Stimulated activated naive CD8-positive, alpha-beta T cell treated with anti-CD3 and anti-CD28 coated beads, Interleukin-15, Interleukin-2, amounts not matched to agents 100 ng/mL and 50 ng/mL, for 24 hours (primary cell): ENCODE data around the gene LIN7B.
"Not testable (repeated sequence)": the region's sequence is repeated elsewhere in the genome, so short reads cannot be mapped to it uniquely, and the experiment has no call there.

Experiments used
- H3K27ac Mint-ChIP-seq: one replicate; pipeline ENCODE4 v1.8.0; 2021; ENCODE audit warnings: mild to moderate bottlenecking, mixed read lengths
- H3K27me3 Mint-ChIP-seq: one replicate; pipeline ENCODE4 v1.8.0; 2021; ENCODE audit warnings: mixed read lengths
- H3K36me3 Mint-ChIP-seq: one replicate; pipeline ENCODE4 v1.8.0; 2021; ENCODE audit warnings: low read depth, mixed read lengths
- H3K4me1 Mint-ChIP-seq: one replicate; pipeline ENCODE4 v1.8.0; 2021; ENCODE audit warnings: low read depth, mixed read lengths
- H3K4me3 Mint-ChIP-seq: one replicate; pipeline ENCODE4 v1.8.0; 2021; ENCODE audit warnings: mild to moderate bottlenecking, mixed read lengths
- H3K9me3 Mint-ChIP-seq: one replicate; pipeline ENCODE4 v1.8.0; 2021; ENCODE audit warnings: mixed read lengths

The LIN7B gene, protein sequence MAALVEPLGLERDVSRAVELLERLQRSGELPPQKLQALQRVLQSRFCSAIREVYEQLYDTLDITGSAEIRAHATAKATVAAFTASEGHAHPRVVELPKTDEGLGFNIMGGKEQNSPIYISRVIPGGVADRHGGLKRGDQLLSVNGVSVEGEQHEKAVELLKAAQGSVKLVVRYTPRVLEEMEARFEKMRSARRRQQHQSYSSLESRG

DNA sequence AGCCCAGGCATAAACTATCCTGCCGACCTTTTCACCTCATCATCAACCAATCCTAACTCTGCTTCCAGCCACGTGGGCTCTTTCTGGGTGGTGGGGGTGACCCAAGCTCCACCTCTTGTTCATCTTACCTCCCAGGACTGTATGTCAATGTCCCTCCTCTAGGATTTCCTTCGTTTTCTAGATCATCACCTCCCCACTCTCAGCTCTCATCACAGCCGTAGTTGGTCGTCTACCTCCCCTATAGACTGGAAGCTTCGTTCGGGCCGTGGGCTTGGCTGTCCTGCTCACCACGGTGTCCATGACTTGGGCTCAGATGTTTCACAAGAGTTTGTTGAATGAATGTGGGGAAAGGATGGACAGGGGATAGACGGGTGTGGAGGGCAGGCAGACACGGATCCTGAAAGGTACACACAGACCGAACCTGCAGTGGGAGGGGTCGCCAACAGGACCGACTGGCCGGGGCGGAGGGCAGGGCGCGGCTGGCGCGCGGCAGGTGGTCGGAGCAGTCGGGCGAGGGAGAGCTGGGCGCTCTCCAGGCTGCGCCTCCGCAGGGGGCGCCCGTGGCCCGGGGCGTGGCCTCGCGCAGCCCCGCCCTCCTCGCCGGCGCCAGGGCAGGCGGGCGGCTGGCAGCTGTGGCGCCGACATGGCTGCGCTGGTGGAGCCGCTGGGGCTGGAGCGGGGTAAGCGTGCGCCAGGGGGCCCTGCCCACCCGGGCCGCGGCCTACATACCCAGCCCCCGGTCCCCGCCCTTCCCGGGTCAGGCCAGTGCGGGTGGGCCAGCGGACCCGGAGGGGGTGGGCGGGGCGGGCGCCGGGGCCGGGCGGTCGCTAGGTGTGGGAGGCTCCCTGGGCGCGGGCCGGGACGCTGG is at the start of gene LIN7B:
Gene LIN7B, plus strand, starts transcription at position 609 of the 868 bp plus-strand sequence. Its CDS starts 35 bp downstream, at position 644.
- H3K4me1 Mint-ChIP-seq: peaks cover 29% of the 10 kb centered on the region
- no peaks in the 10 kb centered on the region for H3K27me3 Mint-ChIP-seq
- H3K9me3 Mint-ChIP-seq: no peaks in the 10 kb centered on the region
- H3K27ac Mint-ChIP-seq: no peak within 1 kb of the TSS
- peak within 1 kb of the TSS; percentile 80 for H3K4me3 Mint-ChIP-seq
- peaks cover 6% of the 10 kb centered on the region for H3K36me3 Mint-ChIP-seq

DNA sequence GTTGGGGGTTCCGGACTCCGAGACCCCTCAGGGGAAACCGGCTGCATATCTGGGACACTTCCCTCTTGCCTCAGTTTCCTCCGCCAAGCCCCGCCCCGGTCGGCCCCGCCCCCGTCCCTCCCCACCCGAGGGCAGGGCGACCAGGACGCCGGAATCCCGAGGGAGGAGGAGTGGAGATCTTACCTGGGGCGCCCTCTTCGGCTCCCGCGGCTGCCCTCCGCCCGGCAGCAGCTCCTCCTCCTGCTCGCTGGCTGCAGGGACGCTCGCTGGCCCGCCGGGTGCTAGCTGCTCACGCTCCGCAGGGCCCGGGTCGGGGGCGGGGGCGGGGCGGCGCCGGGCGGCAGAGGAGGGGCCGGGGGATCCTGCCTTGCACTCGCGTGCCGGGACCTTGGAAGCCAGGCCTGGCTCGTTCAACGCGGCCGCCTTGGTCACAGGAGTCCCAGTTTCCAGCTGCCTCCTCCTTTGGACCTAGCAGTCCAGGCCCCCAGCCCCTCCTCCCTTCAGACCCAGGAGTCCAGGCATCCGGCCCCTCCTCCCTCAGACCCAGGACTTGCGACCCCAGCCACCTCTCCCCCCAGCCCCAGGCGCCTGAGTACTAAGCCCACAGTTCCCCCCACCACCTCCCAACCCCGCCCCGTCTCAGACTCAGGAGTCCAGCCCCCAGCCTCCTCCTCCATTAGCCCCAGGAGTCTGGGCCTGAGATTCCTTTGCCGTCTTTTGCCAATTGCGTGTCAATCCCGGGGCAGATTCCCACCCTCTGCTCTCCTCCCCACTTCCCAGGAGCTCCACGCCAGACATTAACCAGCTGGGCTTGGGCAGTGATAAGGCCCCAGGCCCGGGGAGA is 49.2 kb upstream of the LIN7B start, which contains the start of gene NTF4:
Gene NTF4, minus strand, starts transcription at position 51 of the 844 bp plus-strand sequence. CDS start 2,821 bp downstream, outside the sequence.
- Mint-ChIP-seq H3K4me3 (no peak within 1 kb of the TSS), H3K9me3 (no peaks in the 10 kb centered on the region), H3K4me1 (no peaks in the 10 kb centered on the region), H3K27me3 (peaks cover 54% of the 10 kb centered on the region), H3K36me3 (no peaks in the 10 kb centered on the region), H3K27ac (no peak within 1 kb of the TSS)

GRCh38 chr19:49065905-49066512 is 48.2 kb upstream of the LIN7B start:
- peaks cover 59% of the 10 kb centered on the region for H3K27me3 Mint-ChIP-seq
- no peak overlapping the region for H3K27ac Mint-ChIP-seq
- H3K4me3 Mint-ChIP-seq: no peak overlapping the region
- H3K36me3 Mint-ChIP-seq: no peaks in the 10 kb centered on the region
- H3K4me1 Mint-ChIP-seq: no peaks in the 10 kb centered on the region
- peaks cover 4% of the 10 kb centered on the region for H3K9me3 Mint-ChIP-seq

GRCh38 chr19:49067554-49067953 is 46.6 kb upstream of the LIN7B start:
- H3K9me3 Mint-ChIP-seq: peaks cover 4% of the 10 kb centered on the region
- H3K4me1 Mint-ChIP-seq: no peaks in the 10 kb centered on the region
- peaks cover 62% of the 10 kb centered on the region for H3K27me3 Mint-ChIP-seq
- H3K36me3 Mint-ChIP-seq: no peaks in the 10 kb centered on the region
- H3K27ac Mint-ChIP-seq: no peak overlapping the region
- no peak overlapping the region for H3K4me3 Mint-ChIP-seq

GRCh38 chr19:49069026-49069425 is 45.1 kb upstream of the LIN7B start:
- Mint-ChIP-seq H3K9me3 (peaks cover 4% of the 10 kb centered on the region), H3K4me1 (peaks cover 11% of the 10 kb centered on the region), H3K27me3 (peaks cover 69% of the 10 kb centered on the region), H3K4me3 (no peak overlapping the region), H3K36me3 (no peaks in the 10 kb centered on the region), H3K27ac (no peak overlapping the region)

GRCh38 chr19:49070416-49070815 is 43.8 kb upstream of the LIN7B start:
- Mint-ChIP-seq H3K4me1 (peaks cover 11% of the 10 kb centered on the region), H3K27ac (no peak overlapping the region), H3K4me3 (no peak overlapping the region), H3K9me3 (peaks cover 4% of the 10 kb centered on the region), H3K27me3 (peaks cover 74% of the 10 kb centered on the region), H3K36me3 (no peaks in the 10 kb centered on the region)

DNA sequence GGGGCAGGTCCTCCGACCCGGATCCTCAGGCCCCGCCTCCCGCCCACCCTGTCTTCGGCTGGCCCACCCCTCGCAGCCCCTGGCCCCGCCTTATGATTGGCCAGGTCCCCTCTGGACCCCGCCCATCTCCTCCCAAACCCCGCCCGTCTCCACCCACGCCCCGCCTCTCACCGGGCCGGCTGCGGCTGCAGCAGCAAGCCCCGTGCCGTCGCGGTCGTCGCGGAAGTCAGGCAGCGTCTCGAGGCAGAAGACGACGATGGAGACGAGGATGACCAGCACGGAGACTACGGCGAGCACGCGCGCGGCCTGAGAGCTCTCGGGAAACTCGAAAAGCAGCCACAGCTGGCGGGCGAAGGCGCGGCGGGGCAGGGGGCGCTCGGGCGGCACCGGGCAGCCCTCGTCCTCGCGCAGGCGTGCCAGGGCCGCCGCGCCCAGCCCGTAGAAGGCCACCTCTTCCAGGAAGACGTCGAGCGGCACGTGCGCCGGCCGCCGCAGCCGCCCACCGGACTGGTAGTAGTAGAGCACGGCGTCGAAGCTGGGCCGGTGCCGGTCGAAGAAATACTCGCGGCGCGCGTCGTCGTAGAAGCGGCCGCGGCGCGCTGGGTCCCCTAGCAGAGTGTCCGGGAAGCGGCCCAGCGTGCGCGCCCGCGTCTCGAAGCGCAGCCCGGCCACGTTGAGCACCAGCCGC is 42.2 kb upstream of the LIN7B start:
- Mint-ChIP-seq H3K27ac (no peak overlapping the region), H3K4me1 (peaks cover 11% of the 10 kb centered on the region), H3K36me3 (no peaks in the 10 kb centered on the region), H3K27me3 (peaks cover 64% of the 10 kb centered on the region), H3K4me3 (no peak overlapping the region), H3K9me3 (peaks cover 4% of the 10 kb centered on the region)

DNA sequence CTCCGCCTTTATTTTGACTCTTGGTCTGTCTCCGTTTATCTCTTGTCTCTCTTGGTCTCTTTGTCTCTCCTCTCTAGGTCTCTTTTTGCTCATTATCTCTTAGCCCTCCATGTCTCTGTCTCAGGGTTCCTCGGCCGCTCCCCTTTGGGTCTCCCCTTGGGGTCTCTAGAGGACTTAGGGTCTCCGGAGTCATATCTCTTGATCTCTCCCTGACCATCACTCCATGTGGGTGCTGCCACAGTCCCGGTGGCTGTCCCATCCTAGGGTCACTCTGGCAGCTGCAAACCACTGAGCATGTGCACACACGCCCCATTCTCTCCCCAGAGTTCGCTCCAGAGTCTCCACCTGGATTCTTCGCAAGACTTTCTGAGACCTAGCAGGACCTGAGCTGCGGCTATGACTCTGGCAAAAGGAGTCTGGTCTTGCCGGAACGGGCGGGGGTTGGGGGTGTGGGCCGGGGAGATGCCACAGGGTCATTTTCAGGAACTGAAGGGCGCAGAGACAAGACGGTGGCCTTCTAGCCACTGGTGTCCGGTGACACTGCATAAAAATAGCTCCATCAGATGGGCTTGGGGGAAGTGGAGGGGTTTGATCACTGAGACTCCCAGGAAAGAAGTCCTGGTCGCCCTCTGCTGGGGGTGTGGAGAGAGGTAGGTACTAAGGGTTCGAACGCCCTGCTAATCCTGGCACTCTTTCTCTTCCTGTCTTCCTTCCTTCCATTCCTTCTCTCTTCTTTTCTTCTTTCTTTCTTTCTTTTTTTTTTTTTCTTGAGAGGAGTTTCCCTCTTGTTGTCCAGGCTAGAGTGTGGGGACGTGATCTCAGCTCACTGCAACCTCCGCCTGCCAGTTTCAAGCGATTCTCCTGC is 40.4 kb upstream of the LIN7B start:
- Mint-ChIP-seq H3K27me3 (peaks cover 52% of the 10 kb centered on the region), H3K36me3 (no peaks in the 10 kb centered on the region), H3K9me3 (peaks cover 4% of the 10 kb centered on the region), H3K4me3 (peak overlapping the region; percentile 27), H3K27ac (peak overlapping the region; percentile 1), H3K4me1 (peaks cover 11% of the 10 kb centered on the region)

DNA sequence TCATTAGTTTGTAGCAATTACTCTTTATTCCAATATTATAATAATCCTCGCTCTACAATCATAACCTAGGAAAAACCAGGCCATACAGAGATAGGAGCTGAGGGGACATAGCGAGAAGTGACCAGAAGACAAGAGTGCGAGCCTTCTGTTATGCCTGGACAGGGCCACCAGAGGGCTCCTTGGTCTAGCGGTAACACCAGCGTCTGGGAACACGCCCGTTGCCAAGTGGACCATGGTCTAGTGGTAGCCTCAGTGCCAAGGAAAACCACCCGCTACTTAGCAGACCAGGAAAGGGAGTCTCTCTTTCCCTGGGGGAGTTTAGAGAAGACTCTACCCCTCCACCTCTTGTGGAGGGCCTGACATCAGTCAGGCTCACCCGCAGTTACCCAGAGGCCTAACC is 39.3 kb upstream of the LIN7B start:
- not testable (repeated sequence) for H3K36me3 Mint-ChIP-seq, H3K27ac Mint-ChIP-seq, H3K9me3 Mint-ChIP-seq, H3K4me3 Mint-ChIP-seq
- H3K27me3 Mint-ChIP-seq: peaks cover 42% of the 10 kb centered on the region
- peaks cover 11% of the 10 kb centered on the region for H3K4me1 Mint-ChIP-seq

- H3K27me3 Mint-ChIP-seq: peaks cover 7% of the 10 kb centered on the region
- no peaks in the 10 kb centered on the region for H3K9me3 Mint-ChIP-seq
- no peak overlapping the region for H3K4me3 Mint-ChIP-seq
- H3K36me3 Mint-ChIP-seq: peaks cover 4% of the 10 kb centered on the region
- peaks cover 10% of the 10 kb centered on the region for H3K4me1 Mint-ChIP-seq
- no peak overlapping the region for H3K27ac Mint-ChIP-seq
Measured at GRCh38 chr19:49080392-49080791, 33.8 kb upstream of the LIN7B start.

- H3K9me3 Mint-ChIP-seq: no peaks in the 10 kb centered on the region
- peaks cover 3% of the 10 kb centered on the region for H3K27me3 Mint-ChIP-seq
- H3K27ac Mint-ChIP-seq: no peak overlapping the region
- peaks cover 10% of the 10 kb centered on the region for H3K36me3 Mint-ChIP-seq
- no peak overlapping the region for H3K4me3 Mint-ChIP-seq
- H3K4me1 Mint-ChIP-seq: peaks cover 15% of the 10 kb centered on the region
Measured at GRCh38 chr19:49081273-49081672, 32.9 kb upstream of the LIN7B start.

DNA sequence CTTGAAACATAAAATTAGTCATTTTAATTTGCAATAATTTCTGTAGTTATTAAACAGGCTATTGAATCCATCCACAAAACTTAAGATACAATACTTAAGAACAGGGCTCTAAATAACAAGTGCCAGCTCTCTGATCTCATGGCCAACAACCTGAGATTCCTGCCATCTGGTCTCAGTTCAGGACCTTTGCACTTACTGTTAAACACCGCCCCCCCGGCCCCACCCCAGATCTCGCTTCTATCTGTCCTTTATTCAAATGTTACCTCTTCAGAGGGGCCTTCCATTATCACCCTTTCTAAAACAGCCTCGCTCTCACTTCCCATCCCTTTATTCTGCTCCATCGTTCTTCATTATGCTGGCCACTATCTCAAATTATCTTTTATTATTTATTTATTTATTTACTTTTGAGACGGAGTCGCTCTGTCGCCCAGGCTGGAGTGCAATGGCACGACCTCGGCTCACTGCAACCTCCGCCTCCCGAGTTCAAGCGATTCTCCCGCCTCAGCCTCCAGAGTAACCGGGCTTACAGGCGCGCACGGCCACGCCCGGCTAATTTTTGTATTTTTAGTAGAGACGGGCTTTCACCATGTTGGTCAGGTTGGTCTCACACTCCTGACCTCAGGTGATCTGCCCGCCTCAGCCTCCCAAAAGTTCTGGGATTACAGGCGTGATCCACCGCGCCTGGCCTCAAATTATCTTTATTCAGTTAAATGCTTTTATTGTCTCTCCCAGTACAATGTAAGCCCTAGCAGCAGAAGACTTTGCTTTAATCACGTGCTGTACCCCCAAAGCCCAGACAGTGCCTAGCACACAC is 29.8 kb upstream of the LIN7B start:
- peak overlapping the region; percentile 94 for H3K27ac Mint-ChIP-seq
- no peaks in the 10 kb centered on the region for H3K9me3 Mint-ChIP-seq
- peak overlapping the region; percentile 95 for H3K4me3 Mint-ChIP-seq
- H3K4me1 Mint-ChIP-seq: peaks cover 41% of the 10 kb centered on the region
- no peaks in the 10 kb centered on the region for H3K27me3 Mint-ChIP-seq
- H3K36me3 Mint-ChIP-seq: peaks cover 29% of the 10 kb centered on the region
